KOPT-K1 (cell line): Measurements from ENCODE around the gene FCER2.
A peak's percentile ranks its signal among the peaks of the same experiment; 100 is the strongest.

ENCODE experiments used
- H3K27ac ChIP-seq: fragments of 200-600 bp; sonication (generic); 2 replicates; pipeline ENCODE4 v1.5.1; 2016; ENCODE audit warnings: antibody characterized with exemption, mild to moderate bottlenecking, low read depth, low read length; ENCODE audit not compliant: poor library complexity, severe bottlenecking
- H3K36me3 ChIP-seq: fragments of 200-600 bp; sonication (generic); 2 replicates; pipeline ENCODE4 v1.5.1; 2017; ENCODE audit warnings: antibody characterized with exemption, mild to moderate bottlenecking, low read length, moderate library complexity; ENCODE audit not compliant: insufficient read depth
- H3K9me3 ChIP-seq: fragments of 200-600 bp; sonication (generic); 2 replicates; pipeline ENCODE4 v1.5.1; 2017; ENCODE audit warnings: antibody characterized with exemption, low read length, mild to moderate bottlenecking; ENCODE audit not compliant: insufficient read depth, poor library complexity, severe bottlenecking

FCER2 gene

GRCh38 chr19:7678971-7679751 is 22.8 kb downstream of the FCER2 start:
- H3K27ac ChIP-seq: peak overlapping the region; percentile 4
- H3K9me3 ChIP-seq: no peaks in the 10 kb centered on the region
- H3K36me3 ChIP-seq: peaks cover 19% of the 10 kb centered on the region

GRCh38 chr19:7677669-7678311 is 24.1 kb downstream of the FCER2 start:
- peaks cover 5% of the 10 kb centered on the region; the same call in 1 of the 2 replicates for H3K36me3 ChIP-seq
- no peak overlapping the region for H3K27ac ChIP-seq
- H3K9me3 ChIP-seq: no peaks in the 10 kb centered on the region

- Histone ChIP-seq H3K27ac (no peak within 1 kb of the TSS), H3K36me3 (no peaks in the 10 kb centered on the region), H3K9me3 (no peaks in the 10 kb centered on the region)
These were observed 25.1 kb downstream of the FCER2 start, which contains the start of gene MCEMP1 for GRCh38 chr19:7676854-7677253. TSS of gene MCEMP1 (plus strand) at chr19:7677090. CDS start at chr19:7677121, 31 bp downstream.

DNA sequence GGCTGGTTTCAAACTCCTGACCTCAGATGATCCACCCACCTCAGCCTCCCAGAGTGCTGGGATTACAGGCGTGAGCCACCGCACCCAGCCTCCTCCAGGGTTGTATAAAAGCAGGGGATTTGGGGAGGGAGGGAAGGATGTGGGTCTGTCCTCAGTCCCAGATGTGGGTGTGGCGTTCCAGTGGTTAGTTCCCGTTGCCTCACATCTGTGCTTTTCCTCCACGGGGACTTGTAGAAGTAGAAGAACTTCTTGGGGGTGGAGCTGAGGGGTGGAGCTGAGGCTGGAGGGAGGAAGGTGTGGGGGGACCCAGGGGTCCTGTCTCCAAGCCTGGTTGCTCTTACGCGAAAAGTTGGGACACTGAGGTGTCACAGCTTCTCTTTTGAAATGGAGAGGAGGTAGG is 25.6 kb downstream of the FCER2 start:
- H3K36me3 ChIP-seq: no peaks in the 10 kb centered on the region
- H3K27ac ChIP-seq: no peak overlapping the region
- H3K9me3 ChIP-seq: no peaks in the 10 kb centered on the region

DNA sequence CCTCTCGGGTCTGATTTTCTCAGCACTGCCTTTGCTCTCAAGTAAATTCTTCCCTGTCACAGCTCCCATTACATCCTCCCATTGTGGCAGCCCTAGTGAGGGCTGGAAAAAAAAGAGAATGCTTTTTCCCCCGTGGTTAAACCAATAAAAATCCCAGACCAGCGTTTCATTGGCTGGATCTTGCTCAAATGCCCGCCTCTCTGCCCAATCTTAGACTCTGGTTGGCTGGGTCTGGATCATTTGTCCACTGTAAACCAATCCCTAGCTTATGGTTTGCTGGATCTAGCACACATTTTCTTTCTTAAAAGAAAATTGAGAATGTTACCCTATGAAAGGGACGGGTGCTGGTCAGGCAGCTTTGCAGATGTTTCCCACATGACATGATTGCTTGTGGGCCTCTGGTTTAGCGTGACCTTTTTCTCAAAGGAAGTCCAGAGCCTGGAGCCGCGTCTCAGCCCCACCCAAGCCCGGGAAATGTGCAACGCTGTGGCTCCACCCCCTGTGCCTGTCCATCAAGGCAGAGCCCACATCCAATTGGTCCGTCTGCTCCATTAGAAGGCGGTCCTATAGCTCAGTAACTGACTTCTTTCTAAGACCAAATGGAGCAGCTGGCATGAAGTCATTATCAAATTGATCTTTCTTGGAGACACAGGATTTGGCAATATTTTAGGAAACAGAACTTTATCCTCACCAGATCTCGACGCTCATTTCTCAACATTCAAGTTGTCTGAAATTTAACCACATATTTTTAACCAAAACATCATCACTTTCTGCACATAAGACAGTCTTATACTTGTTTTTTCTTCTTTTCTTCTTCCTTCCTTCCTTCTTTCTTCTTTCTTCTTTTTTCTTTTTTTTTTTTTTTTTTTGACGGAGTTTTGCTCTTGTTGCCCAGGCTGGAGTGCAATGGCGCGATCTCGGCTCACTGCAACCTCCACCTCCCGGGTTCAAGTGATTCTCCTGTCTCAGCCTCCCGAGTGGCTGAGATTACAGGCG is 27.6 kb downstream of the FCER2 start:
- H3K36me3 ChIP-seq: no peaks in the 10 kb centered on the region
- no peaks in the 10 kb centered on the region for H3K9me3 ChIP-seq
- H3K27ac ChIP-seq: peak overlapping the region; percentile 51

- Histone ChIP-seq H3K9me3 (no peaks in the 10 kb centered on the region), H3K27ac (no peak overlapping the region), H3K36me3 (no peaks in the 10 kb centered on the region)
These were observed 29.4 kb downstream of the FCER2 start for GRCh38 chr19:7672522-7672921.

DNA sequence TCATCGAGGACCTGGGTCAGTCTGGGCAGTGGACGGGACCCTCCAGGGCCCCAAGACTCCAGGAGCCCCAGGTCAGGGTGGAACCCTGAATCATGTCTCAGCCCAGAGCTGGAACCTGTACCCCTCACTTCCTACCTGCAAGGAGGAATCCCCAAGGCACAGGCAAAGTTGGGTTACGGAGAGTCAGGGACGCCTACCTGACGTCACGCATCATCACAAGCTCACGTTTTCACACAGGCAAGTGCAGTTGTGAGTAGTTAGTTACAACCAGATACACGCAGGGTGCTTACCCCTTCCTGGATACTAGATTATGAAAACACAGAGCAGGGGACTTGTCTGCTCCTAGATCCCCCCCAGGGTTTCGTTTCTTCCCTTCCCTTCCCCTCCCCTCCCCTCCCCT is 31.1 kb downstream of the FCER2 start:
- Histone ChIP-seq H3K27ac (no peak overlapping the region), H3K36me3 (no peaks in the 10 kb centered on the region), H3K9me3 (no peaks in the 10 kb centered on the region)

DNA sequence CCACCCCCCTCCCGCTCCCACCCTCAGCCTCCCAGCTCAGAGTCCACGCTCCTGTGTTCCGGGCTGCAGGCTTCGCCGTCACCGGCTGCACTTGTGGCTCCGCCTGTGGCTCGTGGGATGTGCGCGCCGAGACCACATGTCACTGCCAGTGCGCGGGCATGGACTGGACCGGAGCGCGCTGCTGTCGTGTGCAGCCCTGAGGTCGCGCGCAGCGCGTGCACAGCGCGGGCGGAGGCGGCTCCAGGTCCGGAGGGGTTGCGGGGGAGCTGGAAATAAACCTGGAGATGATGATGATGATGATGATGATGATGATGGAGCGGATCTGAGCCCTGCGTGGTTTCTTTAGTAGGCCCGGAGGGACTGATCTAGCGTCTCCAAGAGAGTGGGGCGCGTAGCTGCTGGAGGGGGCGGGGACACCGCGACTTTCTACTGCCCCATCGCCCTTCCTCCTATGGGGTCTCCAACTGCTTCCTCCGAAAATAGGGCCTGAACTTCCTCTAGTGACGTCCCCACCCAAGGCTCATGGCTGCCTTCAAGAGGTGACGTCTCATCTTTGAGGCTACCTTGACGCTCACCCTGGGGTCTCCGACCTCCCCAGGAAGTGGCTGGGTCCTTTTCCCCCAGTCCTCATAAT is 31.7 kb downstream of the FCER2 start:
- Histone ChIP-seq H3K36me3 (no peaks in the 10 kb centered on the region), H3K27ac (no peak overlapping the region), H3K9me3 (no peaks in the 10 kb centered on the region)

GRCh38 chr19:7669641-7670040 is 32.3 kb downstream of the FCER2 start:
- Histone ChIP-seq H3K36me3 (no peaks in the 10 kb centered on the region), H3K27ac (peak overlapping the region; percentile 82), H3K9me3 (no peaks in the 10 kb centered on the region)

GRCh38 chr19:7668842-7669241 is 33.1 kb downstream of the FCER2 start, which contains the start of gene RETN:
TSS of gene RETN (plus strand) at chr19:7669049. CDS start at chr19:7669327, 278 bp downstream.
- H3K9me3 ChIP-seq: no peaks in the 10 kb centered on the region
- no peaks in the 10 kb centered on the region for H3K36me3 ChIP-seq
- H3K27ac ChIP-seq: peak within 1 kb of the TSS; percentile 82

DNA sequence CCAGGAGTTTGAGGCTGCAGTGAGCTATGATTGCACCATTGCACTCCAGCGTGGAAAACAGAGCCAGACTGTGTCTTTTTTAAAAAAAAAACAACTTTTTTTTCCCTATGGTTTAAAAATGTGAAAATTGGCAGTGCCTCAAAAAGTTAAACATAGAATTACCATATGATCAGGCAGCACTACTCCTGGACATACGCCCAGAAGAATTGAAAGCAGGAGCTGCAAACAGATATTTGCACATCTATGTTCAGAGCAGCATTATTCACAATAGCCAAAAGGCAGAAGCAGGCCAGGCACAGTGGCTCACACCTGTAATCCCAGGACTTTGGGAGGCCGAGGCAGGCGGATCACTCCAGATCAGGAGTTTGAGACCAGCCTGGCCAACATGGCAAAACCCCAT is 36.9 kb downstream of the FCER2 start:
- Histone ChIP-seq H3K27ac (no peak overlapping the region), H3K36me3 (no peaks in the 10 kb centered on the region), H3K9me3 (no peaks in the 10 kb centered on the region)

GRCh38 chr19:7663706-7664105 is 38.2 kb downstream of the FCER2 start:
- Histone ChIP-seq H3K36me3 (no peaks in the 10 kb centered on the region), H3K9me3 (no peaks in the 10 kb centered on the region), H3K27ac (no peak overlapping the region)

- no peak overlapping the region for H3K27ac ChIP-seq
- H3K36me3 ChIP-seq: no peaks in the 10 kb centered on the region
- no peaks in the 10 kb centered on the region for H3K9me3 ChIP-seq
These were observed 39.3 kb downstream of the FCER2 start for GRCh38 chr19:7662657-7663056.

GRCh38 chr19:7661744-7662538 is 40.0 kb downstream of the FCER2 start:
- Histone ChIP-seq H3K27ac (no peak overlapping the region), H3K9me3 (no peaks in the 10 kb centered on the region), H3K36me3 (no peaks in the 10 kb centered on the region)
